ENCODE results near the gene KRTAP20-2. TPM values are rescaled to one million over a fixed set of nuclear protein-coding genes. Genes with fewer than 3 reads are reported as not detected.

The KRTAP20-2 gene
- total RNA-seq, result not detected in 2 replicates
- long read RNA-seq, result 0 reads

GRCh38 chr21:30634906-30635305, at the start of gene KRTAP20-2:
KRTAP20-2 (plus strand) TSS chr21:30635206; CDS start chr21:30635264, 58 bp downstream.
- no peak for DNase-seq (ENCODE audit: extremely low spot score, unreplicated experiment)
- Mint-ChIP-seq H3K9me3 (ENCODE audit: unreplicated experiment) (peaks cover 10% of the 10 kb centered on the region), H3K27me3 (ENCODE audit: unreplicated experiment) (no peaks in the 10 kb centered on the region), H3K36me3 (ENCODE audit: unreplicated experiment) (no peaks in the 10 kb centered on the region), H3K27ac (ENCODE audit: unreplicated experiment) (no peak within 1 kb of the TSS), H3K4me1 (ENCODE audit: unreplicated experiment) (no peaks in the 10 kb centered on the region), H3K4me3 (ENCODE audit: unreplicated experiment) (no peak within 1 kb of the TSS)
- TF ChIP-seq CTCF (IDR thresholded peaks at IDR 0.05), result no peak

GRCh38 chr21:30590297-30590696, 44.7 kb upstream of the KRTAP20-2 start, which contains the start of gene KRTAP22-2:
KRTAP22-2 (minus strand) TSS chr21:30590397.
- no peaks in the 10 kb centered on the region for H3K36me3 Mint-ChIP-seq (ENCODE audit: unreplicated experiment)

GRCh38 chr21:30592140-30592539, 42.9 kb upstream of the KRTAP20-2 start, which contains the start of gene KRTAP6-3:
KRTAP6-3 (plus strand) TSS chr21:30592440; CDS start chr21:30592446, 6 bp downstream.
- H3K4me1 Mint-ChIP-seq (ENCODE audit: unreplicated experiment), result no peaks in the 10 kb centered on the region
- no peaks in the 10 kb centered on the region for H3K27me3 Mint-ChIP-seq (ENCODE audit: unreplicated experiment)
- no peak for TF ChIP-seq CTCF (IDR thresholded peaks at IDR 0.05)
- no peak within 1 kb of the TSS for H3K4me3 Mint-ChIP-seq (ENCODE audit: unreplicated experiment)
- no peaks in the 10 kb centered on the region for H3K36me3 Mint-ChIP-seq (ENCODE audit: unreplicated experiment)
- no peak within 1 kb of the TSS for H3K27ac Mint-ChIP-seq (ENCODE audit: unreplicated experiment)
- DNase-seq (ENCODE audit: extremely low spot score, unreplicated experiment), result no peak
- H3K9me3 Mint-ChIP-seq (ENCODE audit: unreplicated experiment), result no peaks in the 10 kb centered on the region

More at GRCh38 chr21:30590297-30590696, 44.7 kb upstream of the KRTAP20-2 start, which contains the start of gene KRTAP22-2:
- no peak within 1 kb of the TSS for H3K27ac Mint-ChIP-seq (ENCODE audit: unreplicated experiment)
- no peak for DNase-seq (ENCODE audit: extremely low spot score, unreplicated experiment)
- no peaks in the 10 kb centered on the region for H3K4me1 Mint-ChIP-seq (ENCODE audit: unreplicated experiment)
- H3K4me3 Mint-ChIP-seq (ENCODE audit: unreplicated experiment), result no peak within 1 kb of the TSS
- no peaks in the 10 kb centered on the region for H3K27me3 Mint-ChIP-seq (ENCODE audit: unreplicated experiment)
- no peak for TF ChIP-seq CTCF (IDR thresholded peaks at IDR 0.05)
- H3K9me3 Mint-ChIP-seq (ENCODE audit: unreplicated experiment), result no peaks in the 10 kb centered on the region

- TF ChIP-seq CTCF (IDR thresholded peaks at IDR 0.05), result no peak
- H3K4me3 Mint-ChIP-seq (ENCODE audit: unreplicated experiment), result no peak within 1 kb of the TSS
- peaks cover 5% of the 10 kb centered on the region for H3K9me3 Mint-ChIP-seq (ENCODE audit: unreplicated experiment)
- no peaks in the 10 kb centered on the region for H3K27me3 Mint-ChIP-seq (ENCODE audit: unreplicated experiment)
- no peak for DNase-seq (ENCODE audit: extremely low spot score, unreplicated experiment)
- no peak within 1 kb of the TSS for H3K27ac Mint-ChIP-seq (ENCODE audit: unreplicated experiment)
- no peaks in the 10 kb centered on the region for H3K36me3 Mint-ChIP-seq (ENCODE audit: unreplicated experiment)
- no peaks in the 10 kb centered on the region for H3K4me1 Mint-ChIP-seq (ENCODE audit: unreplicated experiment)
Observed at GRCh38 chr21:30598802-30599201, 36.2 kb upstream of the KRTAP20-2 start, which contains the start of gene KRTAP6-2. KRTAP6-2 (minus strand) TSS chr21:30598902; CDS start chr21:30598874, 28 bp downstream.

GRCh38 chr21:30600787-30601186, 34.2 kb upstream of the KRTAP20-2 start, which contains the start of gene KRTAP22-1:
KRTAP22-1 (plus strand) TSS chr21:30601087.
- Mint-ChIP-seq H3K27me3 (ENCODE audit: unreplicated experiment) (no peaks in the 10 kb centered on the region), H3K27ac (ENCODE audit: unreplicated experiment) (no peak within 1 kb of the TSS), H3K4me3 (ENCODE audit: unreplicated experiment) (no peak within 1 kb of the TSS), H3K9me3 (ENCODE audit: unreplicated experiment) (peaks cover 5% of the 10 kb centered on the region), H3K4me1 (ENCODE audit: unreplicated experiment) (no peaks in the 10 kb centered on the region), H3K36me3 (ENCODE audit: unreplicated experiment) (no peaks in the 10 kb centered on the region)
- TF ChIP-seq CTCF (IDR thresholded peaks at IDR 0.05), result no peak
- DNase-seq (ENCODE audit: extremely low spot score, unreplicated experiment), result no peak
